Adrenal gland (tissue), 5 donors: ENCODE data around the gene PLXNC1.

ENCODE experiments used
- CTCF ChIP-seq, 6 experiments: fragments of 450-650 bp in 4 of 6; fragments of 200-600 bp in 2 of 6; sonication (generic) in 1 of 6; IDR thresholded peaks; 1 replicate in 5 of 6; 2 replicates in 1 of 6; pipeline versions ENCODE4 v1.5.1 to v1.8.0; 2016 to 2021; ENCODE audit warnings: antibody characterized with exemption in 6 of 6, mild to moderate bottlenecking in 2 of 6, moderate library complexity in 1 of 6
- POLR2A ChIP-seq, 2 donors: fragments of 450-650 bp; IDR thresholded peaks; one replicate each; pipeline ENCODE4 v1.6.1; 2017; ENCODE audit warnings: antibody characterized with exemption in 2 of 2, mild to moderate bottlenecking in 2 of 2, moderate library complexity in 1 of 2
- donor health status: DM: no; HTN: no; CAD: no.

- TF ChIP-seq CTCF (IDR thresholded peaks at IDR 0.05) (no peak), POLR2A (IDR thresholded peaks at IDR 0.05) (no peak)
Measured at GRCh38 chr12:94308612-94309011, 160.2 kb downstream of the PLXNC1 start.
